GM18858 (cell line): ENCODE results near the gene ITPKC.

ENCODE experiments used
- ATAC-seq: cut with Tn5 transposase; IDR thresholded peaks from one replicate; pipeline ENCODE4 v1.9.1; 2021; ENCODE audit not compliant: unreplicated experiment

ITPKC gene

DNA sequence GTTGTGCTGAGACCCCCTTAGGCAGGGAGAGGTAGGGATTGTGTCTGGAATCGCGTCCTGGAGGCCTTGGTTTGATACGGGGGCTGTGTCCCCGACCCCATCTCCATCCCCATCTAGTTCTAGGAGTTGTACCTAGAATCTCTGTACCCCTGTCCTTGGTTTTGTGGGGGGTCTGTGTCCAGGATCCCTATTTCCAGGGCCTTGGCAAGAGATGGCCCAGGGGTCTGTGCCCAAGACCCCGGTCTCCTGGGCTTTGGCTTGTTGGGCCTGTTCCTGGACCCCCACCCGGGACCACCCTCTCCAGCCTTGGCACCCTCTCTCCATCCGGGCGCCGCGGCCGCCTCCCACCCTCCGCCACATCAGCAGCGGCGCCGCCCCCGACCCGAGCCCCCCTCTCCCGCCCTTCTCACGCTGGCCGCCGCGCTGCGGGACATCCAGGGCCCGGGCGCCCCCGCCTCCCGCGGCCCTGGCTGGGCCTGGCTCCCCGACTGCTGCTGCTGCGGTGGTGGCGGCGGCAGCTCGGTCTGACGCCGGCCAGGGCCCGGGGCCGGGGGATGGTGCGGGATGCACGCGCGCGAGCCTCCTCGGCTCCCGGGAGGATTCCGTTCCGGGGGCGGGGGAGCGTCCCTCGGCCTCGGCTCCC is 26.7 kb upstream of the ITPKC start, which contains the start of gene NUMBL:
TSS of gene NUMBL (minus strand) at position 602 of the 643 bp plus-strand sequence. CDS start at position 434, 168 bp downstream.
- no peak for ATAC-seq

DNA sequence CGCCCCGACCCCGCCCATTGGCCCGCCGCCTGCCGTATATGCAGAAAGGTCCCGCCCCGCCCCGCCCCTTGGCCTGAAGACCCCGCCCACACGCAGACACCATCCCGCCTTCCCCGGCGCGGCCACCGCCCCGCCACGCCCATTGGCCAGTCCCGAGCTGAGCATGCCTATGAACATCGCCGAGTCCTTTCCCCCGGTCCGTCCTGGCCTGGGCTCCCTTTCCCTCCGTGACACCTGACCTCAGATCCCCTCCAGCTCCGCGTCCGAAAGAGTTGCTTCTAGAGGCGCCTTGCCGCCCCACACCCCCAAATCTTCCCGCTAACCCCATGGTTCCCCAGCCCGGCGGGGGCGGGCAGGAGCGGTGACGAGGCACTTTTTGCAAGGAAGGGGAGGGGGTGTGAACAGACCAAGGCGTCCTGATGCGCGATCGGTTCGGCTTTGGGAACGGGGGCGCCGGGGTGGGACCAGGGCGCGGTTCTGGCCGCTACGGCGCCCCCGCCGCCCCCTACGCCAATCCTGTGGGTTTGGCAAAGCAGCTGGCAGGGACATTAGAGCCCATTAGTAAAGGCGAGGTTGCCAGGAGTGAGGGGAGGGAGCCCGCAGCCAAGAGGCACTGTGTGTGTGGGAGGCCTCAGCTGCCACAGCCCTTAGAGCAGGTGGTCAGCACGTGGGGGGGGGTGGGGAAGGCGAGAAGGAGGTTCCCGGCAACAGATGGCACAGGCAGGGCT is 26.1 kb upstream of the ITPKC start:
- no peak for ATAC-seq

DNA sequence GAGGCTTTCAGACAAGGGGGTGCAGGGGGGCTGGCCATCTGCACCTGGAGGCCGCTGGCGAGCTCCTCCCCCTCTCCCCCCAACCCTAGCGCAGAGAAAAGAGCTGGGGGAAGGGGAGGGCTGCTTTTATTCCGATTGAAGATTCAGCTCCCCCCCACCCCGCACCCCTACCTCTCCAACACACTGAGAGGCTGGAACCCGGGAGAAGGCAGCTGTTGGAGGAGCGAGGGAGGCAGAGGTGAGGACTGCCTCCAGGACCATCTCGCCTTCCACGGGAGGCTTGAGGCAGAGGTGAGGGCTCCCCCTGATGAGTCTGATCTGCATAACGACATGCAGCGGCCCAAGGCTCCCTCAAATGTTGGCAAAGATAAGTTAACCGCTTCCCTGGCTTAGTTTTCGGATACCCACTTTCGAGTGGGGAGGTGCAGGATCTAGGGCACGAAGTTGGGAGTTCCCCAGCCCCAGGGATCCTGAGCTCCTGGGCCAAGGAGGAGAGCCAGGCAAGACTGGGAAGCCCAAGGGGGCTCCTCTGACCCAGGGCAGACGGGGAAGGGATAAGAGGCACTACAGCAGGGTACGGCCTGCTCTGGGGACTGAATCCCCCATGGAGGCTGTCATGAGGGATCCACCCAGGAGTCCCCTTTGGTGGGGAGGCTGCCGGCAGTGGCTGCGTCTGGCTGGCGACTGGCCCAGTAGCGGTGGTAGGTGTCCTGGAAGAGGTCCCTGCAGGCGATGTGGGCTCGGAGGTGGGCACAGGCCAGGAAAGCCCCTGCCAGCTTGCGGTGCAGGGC is 25.3 kb upstream of the ITPKC start:
- ATAC-seq = no peak

DNA sequence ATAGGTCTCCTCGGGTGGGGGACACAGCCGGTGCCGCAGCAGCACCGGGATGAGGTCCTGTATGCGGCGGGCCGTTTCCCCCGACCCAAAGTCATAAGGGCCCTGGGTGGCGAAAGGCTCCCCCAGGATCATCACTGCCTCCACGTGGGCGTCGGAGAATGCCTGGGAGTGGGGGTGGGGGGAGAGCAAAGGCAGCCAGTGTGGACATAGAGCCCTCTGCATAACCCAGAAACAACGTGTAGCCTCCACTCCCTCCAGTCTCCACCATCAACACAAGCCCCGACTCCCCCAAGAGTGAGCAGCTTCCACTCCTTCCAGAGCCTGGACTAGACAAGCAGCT is 24.7 kb upstream of the ITPKC start:
- ATAC-seq = no peak

DNA sequence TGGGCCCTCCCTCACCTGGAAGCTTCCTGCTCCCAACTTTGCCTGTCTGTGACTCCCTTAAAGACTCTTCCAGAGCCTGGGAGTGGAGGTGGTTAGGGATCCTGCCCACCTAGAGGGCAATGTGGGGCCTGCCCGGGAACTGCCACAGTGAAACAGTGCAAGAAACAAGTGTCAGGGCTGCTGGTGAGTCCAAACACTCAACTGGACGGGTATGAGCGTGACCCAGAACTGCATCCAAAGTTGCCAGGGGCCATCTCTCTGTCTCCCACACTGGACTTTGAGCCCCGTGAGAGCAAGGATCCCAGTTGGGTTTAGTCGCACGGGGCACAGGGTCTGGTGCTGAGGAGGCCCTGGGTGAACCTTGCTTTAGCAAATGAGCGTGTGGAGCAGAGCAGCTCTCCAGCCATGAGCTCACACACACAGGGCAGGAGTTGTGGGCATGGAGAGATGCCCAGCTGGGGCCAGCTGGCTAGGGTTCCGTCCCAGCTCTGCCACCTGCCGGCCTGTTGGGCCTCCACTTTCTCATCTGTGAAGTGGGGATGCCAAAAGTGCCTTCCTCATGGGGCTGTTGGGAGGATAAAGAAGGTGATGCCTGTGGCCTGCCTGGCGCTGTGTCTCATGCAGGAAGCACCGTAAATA is 23.6 kb upstream of the ITPKC start:
- no peak for ATAC-seq

DNA sequence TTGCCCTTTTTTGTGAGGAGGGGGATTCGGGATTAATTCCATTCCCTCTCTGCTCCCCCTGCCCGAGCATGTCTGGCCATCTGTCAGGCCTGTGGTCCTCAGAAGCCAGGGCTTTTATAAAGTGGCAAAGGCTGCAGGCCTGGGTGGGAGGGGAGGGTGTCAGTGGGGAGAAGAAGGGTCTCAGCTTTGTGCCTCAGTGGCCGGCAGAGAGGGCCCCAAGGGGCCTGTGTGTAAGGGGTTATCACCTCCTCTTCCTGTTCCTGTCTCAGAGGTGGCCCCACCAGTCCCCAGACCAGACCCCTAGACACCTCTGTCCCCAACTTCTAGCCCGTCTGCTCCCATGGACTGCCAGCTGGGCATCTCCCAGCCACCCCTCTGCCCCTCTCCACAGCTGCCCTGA is 23.0 kb upstream of the ITPKC start:
- ATAC-seq = no peak

DNA sequence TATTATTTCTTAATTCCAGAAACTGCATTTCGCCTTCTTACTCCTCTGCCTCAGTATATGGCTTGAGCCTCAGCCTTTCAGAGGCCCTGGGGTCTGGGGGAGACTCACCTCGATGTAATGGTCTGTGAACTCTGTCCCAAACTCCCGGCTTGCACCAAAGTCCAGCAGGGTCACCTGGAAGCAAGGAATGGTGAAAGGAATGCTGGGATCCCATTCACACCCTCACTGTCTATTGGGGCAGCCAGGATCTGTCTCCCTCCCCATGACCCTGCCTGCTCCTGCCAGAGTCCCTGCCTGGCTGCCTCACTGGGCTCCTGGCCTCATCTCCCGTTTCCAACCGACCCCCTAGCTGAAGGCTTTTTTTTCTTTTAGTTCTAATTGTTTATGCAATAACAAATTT is 21.0 kb upstream of the ITPKC start:
- no peak for ATAC-seq

DNA sequence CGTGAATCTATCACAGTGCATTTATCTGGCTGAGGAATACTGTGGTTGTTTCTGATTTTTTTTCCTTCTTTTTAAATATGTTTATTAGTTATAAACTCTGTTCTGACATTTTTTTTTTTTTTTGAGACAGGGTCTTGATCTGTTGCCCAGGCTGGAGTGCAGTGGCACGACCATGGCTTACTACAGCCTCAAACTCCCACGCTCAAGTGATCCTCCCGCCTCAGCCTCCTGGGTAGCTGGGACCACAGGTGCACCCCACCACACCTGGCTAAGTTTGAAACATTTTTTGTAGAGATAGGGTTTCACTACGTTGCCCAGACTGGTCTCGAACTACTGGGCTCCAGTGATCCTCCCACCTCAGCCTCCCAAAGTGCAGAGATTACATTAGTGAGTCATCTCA is 19.9 kb upstream of the ITPKC start:
- no peak for ATAC-seq

DNA sequence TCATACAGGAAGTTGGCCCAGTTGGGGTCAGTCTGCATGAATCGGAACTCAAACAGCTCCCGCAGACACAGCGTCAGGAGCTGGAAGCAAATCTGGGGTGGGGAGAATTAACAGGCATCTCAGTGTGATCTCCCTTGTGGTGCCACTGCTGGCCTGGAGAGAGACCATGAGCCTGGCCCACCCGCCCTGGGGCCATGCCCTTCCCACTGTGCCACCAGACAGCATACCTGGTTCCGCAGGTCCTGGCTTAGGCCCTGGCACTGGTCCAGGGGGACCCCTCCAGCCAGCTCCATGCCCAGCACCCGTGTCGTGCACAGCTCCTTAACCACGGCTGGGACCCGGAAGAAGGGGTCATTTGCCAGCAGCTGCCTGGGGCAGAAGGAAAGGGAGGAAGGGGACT is 16.8 kb upstream of the ITPKC start:
- no peak for ATAC-seq

DNA sequence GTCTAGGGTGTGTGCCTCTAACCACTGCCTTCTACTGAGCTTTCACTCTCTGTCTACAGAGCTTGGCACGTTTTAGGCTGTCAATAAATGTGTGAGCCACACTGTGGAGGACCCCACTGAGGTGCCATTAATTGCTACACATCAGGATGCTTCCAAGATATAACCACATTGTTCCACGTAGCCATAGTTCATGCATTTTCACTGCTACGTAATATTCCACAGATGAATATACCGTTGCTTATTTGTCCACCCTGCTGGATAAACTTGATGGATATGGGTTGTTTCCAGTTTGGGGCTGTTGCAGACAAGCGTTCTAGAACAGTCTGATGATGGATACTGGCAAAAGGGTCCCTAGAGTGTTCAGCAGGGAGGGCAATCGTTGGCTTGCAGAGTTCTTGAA is 15.2 kb upstream of the ITPKC start:
- ATAC-seq = no peak

DNA sequence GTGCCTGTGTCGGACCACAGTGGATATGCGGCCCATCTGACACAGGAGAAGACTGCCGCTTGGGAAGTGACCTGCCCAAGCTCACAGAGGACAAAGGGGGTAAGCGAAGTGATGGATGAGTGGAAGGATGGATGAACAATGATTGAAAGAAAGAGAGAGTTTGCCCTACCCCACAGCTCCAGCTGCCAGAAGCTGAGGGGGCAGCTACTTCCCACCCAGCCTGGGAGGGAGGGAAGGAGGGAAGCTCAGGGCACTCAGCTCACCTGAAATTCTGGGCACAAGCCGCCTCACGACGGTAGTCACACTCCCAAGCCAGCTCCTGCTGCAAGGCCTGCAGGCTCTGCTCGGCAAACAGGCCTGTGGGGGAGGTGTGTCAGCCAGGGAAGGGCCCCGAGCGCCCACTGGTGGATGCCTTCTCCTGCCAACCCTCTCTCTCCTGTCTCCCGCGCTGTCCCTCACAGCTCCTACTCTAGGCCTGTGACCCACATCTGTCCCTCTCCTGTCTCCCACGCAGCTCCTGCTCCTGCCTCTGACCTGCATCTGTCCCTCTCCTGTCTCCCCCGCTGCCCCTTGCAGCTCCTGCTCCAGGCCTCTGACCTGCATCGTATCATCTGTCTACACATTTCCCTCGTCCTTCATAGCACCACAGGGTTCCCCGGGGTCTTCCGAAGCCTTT is 14.4 kb upstream of the ITPKC start:
- no peak for ATAC-seq

DNA sequence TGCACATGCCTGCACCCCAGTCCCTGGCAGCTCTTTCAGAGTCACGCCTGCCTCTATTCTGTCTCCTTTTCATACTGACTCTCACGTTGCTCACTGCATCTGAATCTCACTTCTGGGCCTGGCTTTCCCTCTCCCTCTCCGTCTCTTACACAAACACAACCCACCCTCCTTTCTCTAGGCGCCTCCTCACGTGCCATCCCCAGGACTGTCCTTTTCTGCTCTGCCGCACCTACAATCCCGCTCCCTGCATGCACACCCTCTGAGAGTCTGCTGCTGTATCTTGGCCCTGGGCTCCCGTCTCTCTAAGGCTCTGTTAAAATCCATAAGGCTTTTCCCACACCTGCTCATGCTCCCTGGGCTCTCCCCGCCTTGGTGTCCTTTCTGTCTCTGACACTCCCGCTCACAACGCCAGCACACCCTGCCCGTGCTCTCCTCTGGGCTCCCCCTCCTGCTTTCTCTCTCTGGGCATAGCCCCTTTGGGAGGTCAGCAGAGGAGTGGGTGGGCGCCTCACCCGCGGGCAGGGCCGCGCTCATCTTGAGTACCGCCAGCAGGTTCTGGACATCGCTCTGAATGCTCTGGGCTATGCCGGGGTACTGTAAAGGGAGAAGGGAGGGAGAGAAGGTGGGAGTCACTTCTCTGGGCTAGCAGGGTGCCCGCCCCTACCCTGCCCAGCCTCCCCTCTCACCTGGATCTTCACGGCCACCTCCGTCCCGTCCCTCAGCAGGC is 13.7 kb upstream of the ITPKC start:
- no peak for ATAC-seq

DNA sequence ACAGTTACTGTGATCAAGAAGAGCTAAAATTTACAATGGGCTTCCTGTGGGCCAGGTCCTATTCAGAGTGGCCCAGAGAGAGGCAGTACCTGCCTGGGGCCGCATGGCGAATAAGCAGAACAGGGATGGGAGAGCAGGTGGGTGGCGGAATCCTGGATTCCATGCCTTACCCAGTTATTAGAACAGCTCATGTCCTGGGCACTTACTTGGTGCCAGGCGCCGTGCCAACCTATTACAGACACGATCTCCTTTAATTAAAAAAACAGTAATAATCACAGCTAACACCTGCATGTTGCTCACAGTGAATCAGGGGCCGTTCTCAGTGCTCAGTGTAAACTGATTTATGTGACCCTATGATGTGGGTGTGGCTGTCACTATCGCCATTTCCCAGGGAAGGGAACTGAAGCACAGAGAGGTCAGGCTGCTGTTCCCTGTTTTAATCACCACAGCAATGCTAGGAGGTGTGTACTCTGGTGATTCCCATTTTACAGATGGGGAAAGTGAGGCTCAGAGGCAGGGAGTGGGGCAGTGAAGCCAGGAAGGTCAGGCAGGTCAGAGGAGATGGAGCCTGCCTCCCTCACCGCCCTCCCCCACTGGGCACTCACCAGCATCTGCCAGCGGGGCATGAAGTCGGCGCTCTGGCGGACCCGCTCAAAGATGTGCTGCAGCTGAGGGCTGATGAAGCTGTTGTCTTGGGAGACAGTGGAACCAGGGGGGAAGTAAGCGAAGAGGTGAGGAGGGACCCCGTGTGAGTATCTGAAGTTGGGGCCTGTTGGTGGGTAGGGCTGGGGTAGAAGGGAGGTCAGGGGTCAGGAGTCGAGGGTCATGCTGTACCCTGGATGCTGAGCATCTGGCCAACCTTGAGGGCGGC is 12.2 kb upstream of the ITPKC start:
- no peak for ATAC-seq

DNA sequence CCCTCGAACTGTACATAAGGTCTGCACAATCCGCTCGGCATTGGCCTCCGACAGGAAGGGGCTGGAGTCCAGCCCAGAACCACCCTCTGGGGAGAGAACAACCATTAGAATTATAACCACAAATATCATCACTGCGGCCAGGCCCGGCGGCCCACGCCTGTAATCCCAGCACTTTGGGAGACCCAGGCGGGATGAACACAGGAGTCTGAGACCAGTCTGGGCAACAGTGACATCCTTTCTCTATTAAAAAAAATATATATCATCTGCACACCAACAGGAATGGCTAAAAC is 11.6 kb upstream of the ITPKC start:
- ATAC-seq = no peak

DNA sequence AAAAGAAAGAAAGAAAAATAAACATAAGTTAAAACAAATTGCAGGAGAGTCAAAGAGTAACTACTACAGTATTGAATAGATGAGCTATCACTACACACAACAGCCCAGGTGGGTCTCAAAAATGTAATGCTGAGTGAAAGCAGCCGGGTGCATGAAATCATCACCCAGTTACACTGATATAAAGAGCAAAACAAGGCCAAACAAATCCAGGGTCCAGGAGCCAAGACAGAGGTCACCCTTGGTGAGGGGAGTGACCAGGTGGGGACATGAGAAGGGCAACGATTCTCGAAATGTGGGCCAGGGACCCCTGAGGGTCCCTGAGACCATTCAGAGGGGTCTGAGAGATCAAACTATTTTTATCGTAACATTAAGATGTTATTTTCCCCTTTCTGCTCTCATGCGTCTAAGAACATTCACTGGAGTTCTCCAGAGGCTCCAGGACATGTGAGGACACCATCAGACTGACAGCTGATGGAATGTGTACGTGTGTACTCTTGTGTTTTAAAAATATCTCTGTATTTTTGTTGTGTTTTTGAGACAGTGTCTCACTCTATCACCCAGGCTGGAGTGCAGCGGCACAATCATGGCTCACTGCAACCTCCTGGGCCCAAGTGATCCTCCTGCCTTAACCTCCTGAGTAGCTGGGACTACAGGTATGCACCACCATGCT is 10.8 kb upstream of the ITPKC start:
- ATAC-seq = no peak

DNA sequence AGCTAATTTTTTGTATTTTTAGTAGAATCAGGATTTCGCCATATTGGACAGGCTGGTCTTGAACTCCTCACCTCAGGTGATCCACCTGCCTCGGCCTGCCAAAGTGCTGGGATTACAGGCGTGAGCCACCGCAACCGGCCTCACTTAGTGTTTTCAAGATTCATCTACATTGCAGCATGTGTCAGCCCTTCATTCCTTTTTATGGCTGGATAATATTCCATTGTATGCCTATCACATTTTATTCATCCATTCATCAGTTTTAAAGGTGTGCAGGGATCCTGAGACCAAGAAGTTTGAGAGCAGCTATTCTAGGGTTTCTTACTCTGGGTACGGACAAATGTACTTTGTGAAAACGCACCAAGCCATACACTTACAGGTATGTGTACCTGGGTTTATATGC is 9.3 kb upstream of the ITPKC start:
- no peak for ATAC-seq

DNA sequence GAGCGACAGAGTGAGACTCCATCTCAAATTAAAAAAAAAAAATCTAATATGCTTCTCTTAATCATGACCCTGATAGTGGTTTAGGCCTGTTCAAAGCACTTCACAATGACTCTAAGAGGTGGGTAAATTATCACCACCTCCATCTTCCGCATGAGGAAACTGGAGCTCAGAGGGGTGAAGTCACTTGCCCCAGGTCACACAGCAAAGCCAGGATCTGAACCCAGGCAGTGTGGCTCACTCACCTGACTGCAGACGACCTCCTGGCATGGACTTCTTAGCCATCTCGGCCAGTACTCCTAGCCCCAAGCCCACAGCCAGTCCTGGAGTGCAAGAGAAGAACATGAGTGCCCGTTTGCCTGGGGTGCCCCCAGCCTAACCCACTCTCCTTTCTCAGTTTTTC is 7.1 kb upstream of the ITPKC start:
- no peak for ATAC-seq

DNA sequence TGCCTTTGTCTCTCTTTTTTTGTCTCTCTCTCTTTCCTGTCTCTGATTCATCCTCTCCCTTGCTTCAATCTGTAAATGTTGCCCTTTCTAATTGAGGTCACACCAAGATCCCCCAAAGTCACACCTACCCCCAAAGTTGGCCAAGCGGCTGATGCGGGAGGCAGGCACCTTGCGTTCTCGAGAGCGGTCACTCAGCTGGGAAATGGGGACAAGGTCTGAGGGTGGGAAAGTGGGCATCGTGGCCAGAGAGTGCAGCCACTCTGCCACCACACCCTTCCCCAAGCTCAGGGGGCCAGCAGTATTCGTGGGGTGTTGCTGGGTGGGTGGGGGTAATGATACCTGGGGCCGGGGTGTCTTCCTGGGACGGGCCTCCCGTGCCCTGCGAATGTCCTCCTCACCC is 3.0 kb upstream of the ITPKC start:
- no peak for ATAC-seq
